OCI-LY1 (cell line): Measurements from ENCODE around the gene CABYR.

Experiments used
- CTCF ChIP-seq: fragments of 200-600 bp; sonication (generic), shearing (Covaris generic); IDR thresholded peaks from 2 replicates; pipeline ENCODE4 v1.5.1; 2017; ENCODE audit warnings: mild to moderate bottlenecking, antibody characterized with exemption, low read length, moderate library complexity, mixed read lengths
- EZH2 ChIP-seq: fragments of 200-600 bp; sonication (generic), shearing (Covaris generic); IDR thresholded peaks from 2 replicates; pipeline ENCODE4 v1.8.0; 2017; ENCODE audit warnings: borderline replicate concordance, mixed run types, mild to moderate bottlenecking, antibody characterized with exemption, low read length, moderate library complexity, mixed read lengths

GRCh38 chr18:24177499-24178133 lies 38.8 kb downstream of the CABYR start:
- TF ChIP-seq CTCF (no peak), EZH2 (no peak)
